Measurements from ENCODE around the gene ANTXR1.

Gene ANTXR1

DNA sequence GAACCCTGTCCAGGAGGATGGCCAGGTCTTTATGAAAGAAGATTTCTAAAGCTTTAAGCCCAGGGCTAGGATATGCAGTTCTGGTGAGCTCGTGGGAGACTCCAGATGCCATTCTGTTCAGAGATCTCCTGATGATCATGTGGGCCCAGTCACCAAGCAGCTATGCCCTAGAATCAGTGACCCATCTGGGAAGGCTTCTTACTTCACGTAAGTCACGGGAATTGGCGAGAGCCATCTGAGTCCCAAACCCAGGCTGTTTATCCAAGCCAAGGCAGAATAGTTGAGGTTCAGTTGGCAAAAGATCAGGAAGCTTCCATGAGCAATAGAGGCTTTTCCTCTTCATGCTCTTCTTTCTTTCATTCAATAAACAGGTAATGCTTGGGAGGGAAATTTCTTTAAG is 23.9 kb downstream of the ANTXR1 start:
- no peak for DNase-seq

- no peak for DNase-seq
These were observed 28.2 kb downstream of the ANTXR1 start for GRCh38 chr2:69041214-69041613.

- no peak for DNase-seq
These were observed 30.9 kb downstream of the ANTXR1 start for GRCh38 chr2:69043736-69044400.

DNA sequence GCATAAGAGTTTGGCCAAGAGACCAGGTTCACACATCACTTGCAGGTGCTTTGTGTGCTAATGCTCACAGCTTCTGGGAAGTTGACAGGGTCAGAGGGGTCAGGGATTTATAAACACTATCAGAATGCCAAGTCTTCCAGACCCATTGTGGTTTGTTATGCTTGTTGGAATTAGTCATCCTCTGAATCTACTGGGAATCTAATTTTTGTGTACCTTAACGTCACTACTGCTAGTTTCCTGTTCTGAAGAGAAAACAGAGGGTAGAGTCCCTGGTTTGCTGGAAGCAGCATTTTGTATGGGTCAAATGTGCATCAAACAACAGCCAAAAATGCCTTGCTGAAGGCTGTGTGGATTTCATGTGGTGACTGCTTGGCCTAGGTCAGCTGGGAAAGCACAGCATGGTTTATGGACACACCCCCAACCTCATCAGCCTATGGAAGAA is 33.3 kb downstream of the ANTXR1 start:
- no peak for DNase-seq

DNA sequence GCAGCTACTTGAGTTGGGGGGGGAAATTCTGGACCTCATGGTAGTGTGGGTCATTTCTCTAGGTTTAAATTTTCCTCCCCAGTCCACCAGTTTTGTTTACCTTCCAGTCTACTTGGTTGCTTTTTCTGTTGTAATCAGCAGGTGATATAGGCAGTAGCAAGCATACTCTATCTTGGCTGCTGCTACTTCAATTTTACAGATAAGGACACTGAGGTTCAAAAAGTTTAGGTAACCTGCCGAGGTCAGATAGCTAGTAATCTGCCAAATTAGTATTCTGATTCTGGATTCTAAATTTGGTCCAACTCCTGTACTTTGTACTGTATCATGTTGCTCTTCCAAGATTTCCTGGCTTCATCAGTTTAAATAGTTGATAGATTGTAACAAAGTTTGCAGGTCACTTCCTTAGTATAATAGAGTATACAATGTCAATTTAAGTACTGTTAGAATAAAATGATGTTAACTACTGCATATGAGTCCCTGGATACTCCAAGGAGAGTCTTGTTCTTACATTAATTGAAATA is 34.7 kb downstream of the ANTXR1 start:
- no peak for DNase-seq

GRCh38 chr2:69050802-69051201 is 37.8 kb downstream of the ANTXR1 start:
- DNase-seq: no peak

DNA sequence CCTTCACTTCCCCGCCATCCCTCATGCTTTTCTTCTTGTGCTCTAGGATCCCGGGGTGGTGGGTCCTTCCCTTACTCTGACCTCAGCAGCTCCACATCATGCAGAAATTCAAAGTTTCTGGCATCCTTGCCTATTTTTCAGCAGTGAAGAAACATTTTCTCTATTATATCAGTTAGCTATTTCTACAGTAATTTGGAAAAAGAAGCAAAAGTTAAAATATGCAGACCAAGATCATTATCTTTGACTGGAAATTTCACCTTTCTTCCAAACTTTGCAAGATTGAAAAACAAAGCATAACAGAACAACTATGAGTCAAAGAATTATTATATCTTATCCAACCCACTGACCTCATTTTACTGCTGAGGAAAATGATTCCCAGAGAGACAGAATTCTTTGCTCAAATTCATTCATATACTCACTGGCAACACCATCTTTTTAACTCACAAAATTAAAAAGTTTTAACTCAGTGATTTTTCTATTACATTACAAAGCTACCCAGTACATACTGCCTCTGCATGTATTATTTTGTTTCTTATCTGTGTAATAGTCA is 40.5 kb downstream of the ANTXR1 start:
- no peak for DNase-seq

DNA sequence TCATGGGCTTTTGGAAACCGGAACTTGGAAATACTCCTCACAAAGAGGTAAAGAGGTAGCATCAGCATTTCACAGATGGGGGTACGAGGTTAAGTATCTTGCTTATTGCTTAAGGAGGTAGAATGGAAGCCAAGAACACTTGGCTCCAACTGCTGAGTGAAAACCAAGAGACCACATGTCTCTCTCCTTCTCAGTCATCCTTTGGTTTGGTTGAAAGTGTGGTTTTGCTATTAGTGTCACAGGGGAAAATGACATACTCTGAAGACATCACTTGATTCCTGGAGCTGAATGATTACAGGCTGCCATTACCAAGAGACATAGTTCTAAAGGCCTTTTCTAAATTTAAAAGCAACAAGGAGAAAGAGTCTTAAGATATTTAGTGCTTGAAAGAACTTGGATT is 41.5 kb downstream of the ANTXR1 start:
- no peak for DNase-seq

DNA sequence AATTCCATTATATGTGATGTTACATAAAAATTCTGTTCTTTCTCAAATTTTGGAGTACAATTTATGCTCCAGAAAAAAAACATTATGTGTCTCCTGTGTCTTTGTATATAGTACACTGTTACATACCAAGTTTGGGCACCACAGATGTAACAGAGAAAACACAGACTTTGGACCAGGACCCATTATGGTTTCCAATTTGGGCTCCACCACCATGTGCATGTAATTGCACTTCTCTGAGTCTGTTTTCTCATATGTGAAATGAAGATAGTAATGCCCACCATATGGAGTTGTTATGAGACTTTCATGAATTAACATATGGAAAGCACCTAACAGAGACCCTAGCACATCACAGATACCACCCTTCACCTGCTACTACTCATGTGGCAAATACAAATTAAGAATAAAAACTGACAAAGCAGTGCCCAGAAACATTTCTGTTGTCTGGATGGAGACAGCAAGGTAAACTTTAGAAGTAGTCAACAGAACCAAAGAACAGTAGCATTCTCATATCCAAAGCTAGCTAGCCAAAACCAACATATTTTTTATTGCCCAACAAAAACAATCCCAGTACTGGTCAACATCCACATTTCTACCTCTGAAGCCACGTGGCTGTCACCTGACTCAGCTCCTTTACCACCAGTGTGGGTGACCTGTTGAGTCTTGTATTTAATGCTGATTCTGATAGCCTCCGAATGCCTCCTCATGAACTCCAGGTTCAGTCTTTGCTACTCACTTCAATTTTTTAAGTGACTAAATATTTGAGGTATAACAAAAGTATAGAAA is 42.9 kb downstream of the ANTXR1 start:
- DNase-seq: no peak

GRCh38 chr2:69057660-69058059 is 44.7 kb downstream of the ANTXR1 start:
- no peak for DNase-seq

GRCh38 chr2:69059731-69060290 is 46.8 kb downstream of the ANTXR1 start:
- no peak for DNase-seq

DNA sequence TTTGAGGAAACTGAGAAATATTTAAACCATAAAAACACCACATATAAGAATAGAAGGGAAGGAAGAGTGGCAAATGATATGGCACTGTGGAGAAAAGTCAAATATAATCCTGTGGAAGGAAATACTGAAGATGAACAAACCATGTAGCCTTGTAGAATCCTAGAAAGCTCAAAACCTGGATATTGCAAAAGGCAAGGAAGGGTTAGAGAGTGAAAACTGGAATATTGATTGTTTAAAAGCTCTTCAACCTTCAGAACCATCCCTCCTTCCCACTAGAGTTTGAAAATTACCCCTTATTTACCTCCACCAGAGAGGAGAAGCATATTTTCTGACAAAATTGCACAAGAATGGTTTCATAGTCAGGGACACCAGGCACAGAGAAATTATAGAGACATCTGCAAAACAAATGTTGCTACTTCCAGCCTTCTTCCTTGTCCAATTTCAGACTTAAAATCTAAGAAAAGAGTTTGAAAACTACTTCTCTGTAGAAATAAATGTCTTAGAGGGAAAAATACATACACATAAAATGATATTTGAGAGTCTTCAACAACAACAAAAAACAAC is 48.0 kb downstream of the ANTXR1 start:
- DNase-seq: no peak

DNA sequence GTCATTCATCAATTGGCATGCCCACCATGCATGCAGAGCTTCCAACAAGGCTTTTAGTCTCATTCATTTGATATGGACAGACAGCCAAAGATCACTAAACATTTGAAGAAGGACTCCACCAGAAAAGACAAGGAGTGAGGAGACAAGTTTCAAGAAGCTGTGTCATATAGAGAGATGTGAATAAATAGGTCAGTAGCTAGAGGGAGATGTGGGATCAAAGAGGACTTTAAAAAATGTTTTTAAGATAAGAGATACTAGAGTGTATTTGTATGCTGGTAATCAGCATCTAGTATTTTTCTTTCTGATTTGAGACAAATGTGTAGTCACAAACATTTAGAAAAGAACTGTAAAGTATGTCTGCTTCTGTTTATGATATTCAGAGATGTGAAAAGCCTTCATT is 48.5 kb downstream of the ANTXR1 start:
- DNase-seq: no peak

- DNase-seq: no peak
These were observed 49.5 kb downstream of the ANTXR1 start for GRCh38 chr2:69062307-69062962.

DNA sequence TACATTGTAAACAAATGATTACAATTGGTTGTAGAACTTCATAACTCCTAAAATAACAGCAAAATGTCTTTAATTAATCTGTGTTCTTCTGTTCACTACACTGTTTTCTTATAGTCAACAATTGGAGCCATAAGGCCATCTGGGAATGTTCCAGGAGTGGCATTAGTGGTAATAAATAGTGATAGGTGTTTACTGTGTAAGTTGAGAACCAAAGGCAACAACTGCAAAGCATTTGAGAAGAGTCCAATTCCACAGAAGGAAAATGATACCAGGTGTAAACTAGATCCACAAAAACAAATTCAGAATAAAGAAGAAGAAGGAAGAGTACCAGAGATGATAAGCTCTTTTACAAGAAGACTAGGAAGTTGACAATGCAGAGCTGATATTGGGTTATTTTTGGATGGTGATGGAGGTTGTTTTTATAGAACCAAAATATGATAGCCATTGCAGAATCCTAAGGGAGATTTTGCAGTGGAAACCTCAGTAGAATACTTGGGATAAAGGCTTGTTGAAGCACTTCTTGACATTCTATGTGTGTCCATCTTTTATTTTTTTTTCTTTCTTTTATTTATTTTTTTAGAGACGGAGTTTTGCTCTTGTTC is 52.9 kb downstream of the ANTXR1 start:
- no peak for DNase-seq

- no peak for DNase-seq
These were observed 54.1 kb downstream of the ANTXR1 start for GRCh38 chr2:69067026-69067630.

DNA sequence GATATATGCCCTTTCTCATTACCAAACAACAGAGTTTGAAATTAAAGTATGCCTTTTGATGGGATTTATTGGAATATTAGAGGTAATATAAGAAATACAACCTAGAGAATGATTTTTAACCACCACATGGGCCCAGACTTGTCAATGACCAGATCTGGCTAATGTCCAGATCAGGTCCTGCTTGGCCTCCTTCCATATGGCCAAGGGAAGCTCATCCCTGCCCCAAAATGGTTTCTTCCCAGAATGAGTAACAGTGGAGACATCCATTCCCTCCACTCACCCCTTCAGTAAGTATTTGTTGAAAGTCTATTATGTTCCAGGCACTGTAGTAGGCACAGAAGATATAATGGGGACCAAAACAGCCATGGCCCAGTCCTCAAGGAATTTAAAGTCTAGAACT is 54.9 kb downstream of the ANTXR1 start:
- DNase-seq: no peak

DNA sequence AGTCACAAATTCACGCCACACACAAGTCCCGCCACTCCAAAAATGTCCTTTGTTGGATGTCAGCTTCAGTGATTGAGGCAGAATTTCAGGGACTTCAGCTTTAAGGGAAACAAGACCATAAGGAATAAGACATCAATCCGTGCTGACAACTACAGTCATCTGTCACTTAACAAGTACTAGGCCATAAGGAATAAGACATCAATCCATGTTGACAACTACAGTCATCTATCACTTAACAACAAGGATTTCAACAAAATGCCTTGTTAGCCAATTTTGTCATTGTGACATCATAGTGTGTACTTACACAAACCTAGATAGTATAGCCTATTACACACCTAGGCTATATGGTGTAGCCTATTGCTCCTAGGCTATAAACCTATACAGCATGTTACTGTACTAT is 58.0 kb downstream of the ANTXR1 start:
- no peak for DNase-seq

DNA sequence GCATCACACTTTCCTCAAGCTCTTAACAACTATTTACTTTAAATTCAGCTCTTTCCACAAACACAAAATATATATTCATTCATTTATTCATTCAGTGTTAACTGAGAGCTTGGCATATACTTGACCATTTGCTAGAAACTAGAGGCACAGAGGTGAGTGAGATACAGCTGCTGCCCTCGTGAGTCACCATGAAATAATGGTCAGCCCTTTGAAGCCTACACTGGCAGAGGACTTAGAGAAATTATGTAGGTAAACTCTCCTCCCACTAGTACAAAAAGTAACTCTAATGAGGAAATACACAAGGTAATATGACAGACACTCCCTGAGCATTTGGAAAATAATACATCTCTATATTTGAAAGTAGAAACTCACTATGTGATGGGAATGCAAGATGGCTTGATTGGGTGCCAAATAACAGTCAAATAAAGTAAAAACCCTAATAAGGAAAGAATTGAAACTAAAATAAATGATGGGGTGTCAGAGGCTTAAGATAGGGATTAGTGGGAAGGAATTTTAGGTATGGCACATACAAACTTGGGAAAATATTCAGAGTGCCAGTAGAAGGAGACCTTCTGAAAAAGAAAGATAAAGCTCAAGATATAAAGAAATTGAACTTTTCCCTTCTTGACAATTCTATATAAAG is 61.1 kb downstream of the ANTXR1 start:
- no peak for DNase-seq

DNA sequence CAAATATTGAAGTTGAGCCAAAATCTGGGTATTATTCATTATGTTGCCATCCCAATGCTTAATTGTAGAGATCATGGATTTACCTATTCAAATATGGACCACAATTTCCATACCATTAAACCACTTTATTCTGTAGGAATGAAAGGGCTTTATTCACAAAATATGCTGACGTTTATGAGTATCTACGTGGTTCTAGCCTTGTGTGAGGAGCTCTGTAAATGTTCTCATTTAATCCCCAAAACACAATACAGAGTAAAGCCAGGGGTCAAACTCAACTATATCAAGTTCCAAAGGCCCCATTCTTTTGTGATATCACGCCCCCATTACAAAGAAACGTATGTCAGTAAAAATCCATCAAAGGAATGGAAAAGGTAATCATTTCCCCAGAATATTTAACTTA is 61.9 kb downstream of the ANTXR1 start:
- DNase-seq: no peak

GRCh38 chr2:69075486-69075885 is 62.5 kb downstream of the ANTXR1 start:
- DNase-seq: no peak
